ENCODE data around the gene NOD2.

GRCh38 chr16:50742576-50743200 lies 49.3 kb downstream of the NOD2 start:
- TF ChIP-seq EZH2phosphoT487 (IDR thresholded peaks at IDR 0.05; ENCODE audit: insufficient read depth, low read depth) (no peak), EZH2 (IDR thresholded peaks at IDR 0.05; ENCODE audit: insufficient read depth, poor library complexity, severe bottlenecking) (no peak)
